NCI-H2196 treated with DMSO at 0.1 percent for 48 hours (cell line): ENCODE data around the gene GPRASP3.
A peak's percentile ranks its signal among the peaks of the same experiment; 100 is the strongest.
"Not testable (repeated sequence)": the region's sequence is repeated elsewhere in the genome, so short reads cannot be mapped to it uniquely, and the experiment has no call there.

Source experiments
- DNase-seq: peaks from one replicate; lab custom pipeline; 2025; ENCODE audit not compliant: unreplicated experiment; lab: John Stamatoyannopoulos, UW

Gene GPRASP3, protein sequence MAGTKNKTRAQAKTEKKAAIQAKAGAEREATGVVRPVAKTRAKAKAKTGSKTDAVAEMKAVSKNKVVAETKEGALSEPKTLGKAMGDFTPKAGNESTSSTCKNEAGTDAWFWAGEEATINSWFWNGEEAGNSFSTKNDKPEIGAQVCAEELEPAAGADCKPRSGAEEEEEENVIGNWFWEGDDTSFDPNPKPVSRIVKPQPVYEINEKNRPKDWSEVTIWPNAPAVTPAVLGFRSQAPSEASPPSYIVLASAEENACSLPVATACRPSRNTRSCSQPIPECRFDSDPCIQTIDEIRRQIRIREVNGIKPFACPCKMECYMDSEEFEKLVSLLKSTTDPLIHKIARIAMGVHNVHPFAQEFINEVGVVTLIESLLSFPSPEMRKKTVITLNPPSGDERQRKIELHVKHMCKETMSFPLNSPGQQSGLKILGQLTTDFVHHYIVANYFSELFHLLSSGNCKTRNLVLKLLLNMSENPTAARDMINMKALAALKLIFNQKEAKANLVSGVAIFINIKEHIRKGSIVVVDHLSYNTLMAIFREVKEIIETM

GRCh38 chrX:102720237-102721168, at the start of gene GPRASP3:
GPRASP3 (plus strand) TSS chrX:102720743; CDS start chrX:102748996, 28,253 bp downstream.
- DNase-seq: peak; percentile 16

GRCh38 chrX:102672856-102673255, 47.7 kb upstream of the GPRASP3 start:
- no peak for DNase-seq

GRCh38 chrX:102677479-102677878, 43.1 kb upstream of the GPRASP3 start:
- DNase-seq: not testable (repeated sequence)

GRCh38 chrX:102684772-102685520, 35.6 kb upstream of the GPRASP3 start:
- no peak for DNase-seq

GRCh38 chrX:102694749-102695148, 25.8 kb upstream of the GPRASP3 start:
- no peak for DNase-seq

DNA sequence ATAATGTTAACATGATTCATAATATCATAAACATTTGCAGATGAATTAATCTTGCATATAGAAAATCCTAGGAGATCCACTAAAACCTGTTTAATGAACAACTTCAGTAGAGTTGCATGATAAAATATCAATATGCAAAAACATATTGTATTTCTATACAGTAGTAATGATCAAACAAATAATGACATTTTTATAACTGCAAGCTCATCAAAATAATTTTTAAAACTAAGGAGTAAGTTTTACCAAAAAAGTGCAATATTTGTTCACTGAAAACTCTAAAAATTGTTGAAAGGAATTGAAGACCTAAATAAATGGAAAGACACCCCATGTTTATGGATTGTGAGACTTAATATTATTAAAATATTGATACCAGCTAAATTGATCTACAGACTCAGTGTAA, 24.2 kb upstream of the GPRASP3 start:
- DNase-seq: no peak

DNA sequence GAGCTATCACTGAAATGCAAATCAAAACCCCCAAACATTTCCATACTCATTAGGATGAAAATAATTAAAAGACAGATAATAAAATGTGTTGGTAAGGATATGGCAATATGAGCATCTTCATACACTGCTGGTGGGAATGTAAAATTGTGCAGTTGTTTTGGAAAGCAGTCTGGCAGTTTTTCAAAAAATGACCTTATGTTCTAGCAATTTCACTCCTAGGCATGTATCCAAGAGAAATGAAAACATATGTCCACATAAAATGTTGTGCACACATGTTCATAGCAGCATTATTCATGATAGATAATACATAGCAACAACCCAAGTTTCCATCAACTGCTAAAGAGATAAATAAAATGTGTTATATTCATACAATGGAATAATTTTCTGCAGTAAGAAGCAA, 23.0 kb upstream of the GPRASP3 start:
- no peak for DNase-seq

GRCh38 chrX:102708900-102709299, 11.6 kb upstream of the GPRASP3 start:
- no peak for DNase-seq

DNA sequence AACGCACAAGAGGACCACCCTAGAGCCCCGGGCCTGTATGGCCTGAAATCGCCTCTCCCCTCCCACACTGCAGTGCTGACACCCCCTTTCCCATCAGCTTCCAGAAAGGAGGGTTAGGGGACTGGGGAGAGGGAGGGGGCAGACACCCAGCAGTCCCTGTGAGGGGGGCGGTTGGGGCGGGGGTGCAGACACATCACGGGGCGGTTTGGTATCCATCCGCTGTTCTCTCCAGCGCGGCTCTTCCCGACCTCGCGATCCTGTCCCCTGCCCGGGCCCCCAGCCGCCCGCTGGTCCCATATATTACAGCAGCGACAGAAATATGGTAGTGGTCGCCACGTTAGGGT, 8.7 kb upstream of the GPRASP3 start:
- no peak for DNase-seq

GRCh38 chrX:102712216-102712966, 8.2 kb upstream of the GPRASP3 start, which contains the start of gene GPRASP2:
GPRASP2 (plus strand) TSS chrX:102712448; CDS start chrX:102714870, 2,422 bp downstream.
- DNase-seq: no peak

DNA sequence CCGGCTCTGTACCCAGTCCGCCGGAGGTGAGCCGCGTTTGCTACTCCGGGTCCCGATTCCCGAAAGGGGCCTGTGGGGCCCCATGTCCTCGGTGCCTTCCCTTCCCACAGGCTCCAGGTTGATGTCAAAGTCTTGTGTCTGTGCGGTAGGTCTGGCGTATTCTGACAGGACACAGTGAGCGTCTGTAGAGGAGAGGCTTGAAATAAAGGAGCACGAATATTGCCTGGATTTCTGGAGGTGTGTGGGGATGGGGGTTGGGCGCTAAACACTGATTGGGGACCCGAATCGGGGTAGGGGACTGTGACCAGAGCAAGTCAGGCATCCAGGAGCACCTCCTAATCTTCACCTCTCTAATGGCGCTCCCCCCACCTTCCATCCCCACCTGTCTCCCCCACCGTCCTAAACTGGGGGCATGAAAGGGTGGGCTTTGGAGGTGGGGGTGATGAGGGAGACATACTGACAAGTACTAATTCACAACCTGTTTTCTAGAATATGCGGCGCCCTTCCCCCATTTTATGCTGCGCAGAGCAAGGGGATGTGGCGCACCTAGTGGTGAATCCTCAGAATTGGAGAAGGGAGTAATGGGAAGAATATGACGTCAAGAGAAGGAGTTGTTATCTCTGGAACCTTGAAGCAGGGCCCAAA, 7.4 kb upstream of the GPRASP3 start:
- DNase-seq: peak; percentile 1

DNA sequence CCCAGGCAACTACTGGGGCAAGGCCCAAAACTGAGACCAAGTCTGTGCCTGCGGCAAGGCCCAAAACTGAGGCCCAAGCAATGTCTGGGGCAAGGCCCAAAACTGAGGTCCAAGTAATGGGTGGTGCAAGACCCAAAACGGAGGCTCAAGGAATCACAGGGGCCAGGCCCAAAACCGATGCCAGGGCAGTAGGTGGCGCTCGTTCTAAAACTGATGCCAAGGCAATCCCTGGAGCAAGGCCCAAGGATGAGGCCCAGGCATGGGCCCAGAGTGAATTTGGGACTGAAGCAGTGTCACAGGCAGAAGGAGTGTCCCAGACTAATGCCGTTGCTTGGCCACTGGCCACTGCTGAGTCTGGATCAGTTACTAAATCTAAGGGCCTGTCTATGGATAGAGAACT, 5.5 kb upstream of the GPRASP3 start:
- no peak for DNase-seq

GRCh38 chrX:102715967-102716366, 4.6 kb upstream of the GPRASP3 start:
- DNase-seq: no peak

- DNase-seq: not testable (repeated sequence)
Measured at GRCh38 chrX:102721169-102721506, 595 bp downstream of the GPRASP3 start.

DNA sequence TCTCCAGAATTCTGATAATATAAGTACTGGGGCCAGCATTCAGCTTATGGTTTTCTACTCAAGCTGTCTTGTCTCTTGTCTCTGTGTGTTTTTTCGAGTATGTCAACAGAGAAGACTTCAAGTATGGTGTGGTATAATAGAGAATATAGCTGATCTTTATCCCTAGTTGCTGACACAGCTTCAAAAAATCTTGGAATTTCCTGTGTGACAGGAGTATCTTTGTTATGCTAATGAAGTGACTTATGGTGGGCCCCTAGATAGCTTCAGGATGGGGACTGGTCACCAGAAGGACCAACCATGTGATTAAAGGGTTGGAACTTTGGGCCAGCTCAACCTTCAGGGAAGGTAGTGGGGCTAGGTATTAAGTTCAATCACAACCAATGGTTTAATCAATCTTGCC, 2.9 kb downstream of the GPRASP3 start:
- DNase-seq: no peak

DNA sequence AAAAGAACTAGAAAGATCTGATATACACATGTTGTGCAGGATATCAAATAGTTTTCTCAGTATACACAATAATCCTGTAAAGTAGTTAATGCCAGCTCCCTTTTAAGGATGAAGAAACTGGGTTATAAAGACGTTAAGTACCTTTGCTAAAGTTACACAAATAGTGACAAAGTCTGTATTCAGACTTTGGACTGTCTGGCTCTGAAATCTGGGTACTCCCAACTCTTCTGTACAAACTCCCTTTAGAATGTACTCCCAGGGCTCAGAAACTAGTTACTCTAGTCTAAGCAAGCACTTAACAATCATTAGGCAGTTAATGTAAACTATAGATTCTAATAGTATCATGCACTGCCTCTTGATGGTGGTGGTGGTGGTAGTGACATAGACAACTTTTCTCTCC, 7.2 kb downstream of the GPRASP3 start:
- no peak for DNase-seq

DNA sequence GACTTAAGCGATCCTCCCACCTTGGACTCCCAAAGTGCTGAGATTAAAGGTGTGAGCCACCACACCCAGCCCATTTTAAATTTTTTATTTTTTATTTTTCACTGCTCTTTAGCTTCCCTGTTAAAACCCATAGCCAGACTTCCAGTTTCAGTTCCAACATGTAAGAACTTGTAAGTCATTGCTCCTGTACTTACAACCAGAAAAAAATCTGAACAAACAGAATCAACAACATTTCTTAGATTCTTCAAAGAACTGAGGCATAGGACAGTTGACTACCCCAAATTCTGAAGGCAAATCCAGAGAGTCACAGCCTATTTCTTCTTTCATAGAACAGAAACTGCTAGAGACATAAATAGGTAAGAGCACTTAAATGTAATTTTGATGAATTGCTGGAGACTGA, 8.1 kb downstream of the GPRASP3 start:
- DNase-seq: no peak

DNA sequence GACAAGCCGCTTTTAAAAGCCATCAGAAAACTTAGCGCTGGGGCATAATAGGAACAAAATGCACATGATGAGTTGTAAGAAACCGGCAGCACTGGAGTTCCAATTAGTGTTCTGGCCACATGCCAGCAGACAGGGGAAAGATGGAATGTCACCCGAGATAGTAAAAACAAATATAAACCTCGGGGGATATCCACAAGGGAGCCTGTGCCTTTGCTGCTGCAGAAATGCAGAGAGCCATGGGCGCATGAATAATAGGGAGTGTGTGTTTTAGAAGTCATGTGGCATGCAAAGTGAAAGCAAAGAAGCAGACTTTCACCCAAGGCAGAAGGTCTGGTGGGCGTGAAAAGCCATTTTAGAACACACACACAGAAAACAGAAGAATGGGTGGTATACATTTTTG, 19.1 kb downstream of the GPRASP3 start:
- no peak for DNase-seq

DNA sequence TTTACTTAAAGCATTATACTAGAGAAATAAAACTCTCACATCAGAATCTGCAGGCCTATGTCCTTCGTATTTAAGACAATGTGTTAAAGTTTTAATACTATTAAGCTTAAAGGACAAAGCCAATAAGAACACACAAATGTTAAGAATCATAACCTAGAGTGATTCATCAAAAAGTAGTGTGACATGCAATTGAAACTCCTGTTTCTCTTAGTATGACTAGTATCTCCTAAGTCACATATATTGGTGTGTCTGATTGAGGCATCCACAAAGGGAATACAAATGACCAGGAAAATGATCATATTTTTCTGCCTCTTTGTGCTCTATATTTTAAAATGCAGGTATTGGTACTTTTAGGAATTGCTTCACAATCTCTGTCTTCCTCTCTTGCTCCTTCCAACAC, 23.8 kb downstream of the GPRASP3 start:
- DNase-seq: no peak

DNA sequence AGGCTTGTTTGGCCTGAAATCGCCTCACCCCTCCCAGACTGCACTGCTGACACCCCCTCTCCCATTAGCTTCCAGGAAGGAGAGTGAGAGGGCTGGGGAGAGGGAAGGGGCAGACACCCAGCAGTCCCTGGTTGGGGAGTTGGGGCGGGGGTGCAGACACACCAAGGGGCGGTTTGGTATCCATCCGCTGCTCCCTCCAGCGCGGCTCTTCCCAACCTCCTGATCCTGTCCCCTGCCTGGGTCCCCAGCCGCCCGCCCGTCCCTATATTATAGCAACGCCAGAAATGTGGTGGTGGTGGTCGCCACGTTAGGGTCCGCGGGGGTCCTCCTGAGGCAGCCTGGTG, 24.9 kb downstream of the GPRASP3 start:
- DNase-seq: no peak
